ENCODE data around the gene UBFD1. TPM values are rescaled to one million over a fixed set of nuclear protein-coding genes. Genes with fewer than 3 reads are reported as not detected.

The UBFD1 gene
- polyA plus RNA-seq, 3 donors, result 8.0 to 8.9 (median 8.0) TPM

GRCh38 chr16:23573817-23574216, 16.3 kb downstream of the UBFD1 start:
- no peak for TF ChIP-seq CTCF (IDR thresholded peaks at IDR 0.05)
- Histone ChIP-seq H3K79me2 (ENCODE audit: insufficient read depth, low read length) (no peaks in the 10 kb centered on the region), H3K9ac (ENCODE audit: insufficient read depth, low read length, poor library complexity, severe bottlenecking) (no peak overlapping the region), H2AFZ (ENCODE audit: insufficient read depth, low read depth, low read length, poor library complexity, severe bottlenecking) (no peak overlapping the region), H3K36me3 (replicated peaks in 1 of 2; ENCODE audit: control insufficient read depth in 1 of 2, insufficient read depth in 2 of 2, low read length in 2 of 2) (peaks cover 9 to 45% of the 10 kb centered on the region in 2 donors), H3K4me1 (ENCODE audit: control insufficient read depth in 1 of 2, insufficient read depth in 2 of 2, low read length in 2 of 2) (peaks cover 32 to 36% of the 10 kb centered on the region in 2 donors), H3K9me3 (replicated peaks in 1 of 2; ENCODE audit: control insufficient read depth in 1 of 2, insufficient read depth in 1 of 2, low read length in 2 of 2) (no peaks in the 10 kb centered on the region), H4K20me1 (ENCODE audit: insufficient read depth, low read length) (no peaks in the 10 kb centered on the region), H3K4me3 (replicated peaks in 1 of 3; ENCODE audit: low read depth in 2 of 3, low read length in 3 of 3) (no peak overlapping the region), H3K27me3 (ENCODE audit: control insufficient read depth in 2 of 2, insufficient read depth in 2 of 2, low read length in 2 of 2) (no peaks in the 10 kb centered on the region), H3K4me2 (replicated peaks; ENCODE audit: extremely low read depth, low read length, poor library complexity, severe bottlenecking) (no peak overlapping the region), H3K27ac (ENCODE audit: low read depth in 1 of 2, low read length in 2 of 2) (no peak overlapping the region)
- 92% methylated on average over 2 of the region's 5 CpGs for WGBS (ENCODE audit: insufficient coverage)
- Mint-ChIP-seq H3K4me3 (no peak overlapping the region), H3K36me3 (peaks cover 35 to 36% of the 10 kb centered on the region in 2 donors), H3K9me3 (peaks cover 0 to 2% (median 0%) of the 10 kb centered on the region in 7 donors), H3K27ac (peak overlapping the region in 1 of 7 donors; percentile 37), H3K27me3 (ENCODE audit: low read depth in 3 of 3) (no peaks in the 10 kb centered on the region), H3K4me1 (peaks cover 35% of the 10 kb centered on the region)
- no peak for DNase-seq
- intact Hi-C loops (cut with micrococcal nuclease), result no loop called here

- TF ChIP-seq CTCF (IDR thresholded peaks at IDR 0.05), result no peak
Observed at GRCh38 chr16:23575834-23576233, 18.3 kb downstream of the UBFD1 start.

More at GRCh38 chr16:23575834-23576233, 18.3 kb downstream of the UBFD1 start:
- Mint-ChIP-seq H3K4me3 (no peak overlapping the region), H3K9me3 (peaks cover 0 to 2% (median 0%) of the 10 kb centered on the region in 7 donors), H3K27me3 (ENCODE audit: low read depth in 3 of 3) (no peaks in the 10 kb centered on the region), H3K36me3 (peaks cover 45 to 52% of the 10 kb centered on the region in 2 donors), H3K4me1 (peaks cover 24% of the 10 kb centered on the region), H3K27ac (no peak overlapping the region)
- H3K9ac ChIP-seq (ENCODE audit: insufficient read depth, low read length, poor library complexity, severe bottlenecking), result no peak overlapping the region
- no peaks in the 10 kb centered on the region for H3K79me2 ChIP-seq (ENCODE audit: insufficient read depth, low read length)
- no peak overlapping the region for H3K27ac ChIP-seq (ENCODE audit: low read depth in 1 of 2, low read length in 2 of 2)
- H3K36me3 ChIP-seq (replicated peaks in 1 of 2; ENCODE audit: control insufficient read depth in 1 of 2, insufficient read depth in 2 of 2, low read length in 2 of 2), result peaks cover 24 to 60% of the 10 kb centered on the region in 2 donors
- H2AFZ ChIP-seq (ENCODE audit: insufficient read depth, low read depth, low read length, poor library complexity, severe bottlenecking), result no peak overlapping the region
- no peaks in the 10 kb centered on the region for H3K9me3 ChIP-seq (replicated peaks in 1 of 2; ENCODE audit: control insufficient read depth in 1 of 2, insufficient read depth in 1 of 2, low read length in 2 of 2)
- intact Hi-C loops (cut with micrococcal nuclease), result no loop called here
- no peak for DNase-seq
- H3K4me3 ChIP-seq (replicated peaks in 1 of 3; ENCODE audit: low read depth in 2 of 3, low read length in 3 of 3), result no peak overlapping the region
- no peaks in the 10 kb centered on the region for H4K20me1 ChIP-seq (ENCODE audit: insufficient read depth, low read length)
- WGBS (ENCODE audit: insufficient coverage), result no CpG with 5 or more reads among the region's 3 CpGs
- peaks cover 21 to 24% of the 10 kb centered on the region in 2 donors for H3K4me1 ChIP-seq (ENCODE audit: control insufficient read depth in 1 of 2, insufficient read depth in 2 of 2, low read length in 2 of 2)
- no peaks in the 10 kb centered on the region for H3K27me3 ChIP-seq (ENCODE audit: control insufficient read depth in 2 of 2, insufficient read depth in 2 of 2, low read length in 2 of 2)
- no peak overlapping the region for H3K4me2 ChIP-seq (replicated peaks; ENCODE audit: extremely low read depth, low read length, poor library complexity, severe bottlenecking)
